Esophagus muscularis mucosa (tissue), 4 donors: ENCODE measurements around the gene CHPT1.

Experiments used
- CTCF ChIP-seq, 3 experiments: fragments of 200-600 bp in 2 of 3; fragments of 450-650 bp in 1 of 3; sonication (generic) in 2 of 3; IDR thresholded peaks; one replicate each; pipeline ENCODE4 v1.5.1; 2017 to 2019; ENCODE audit warnings: antibody characterized with exemption in 3 of 3, mild to moderate bottlenecking in 2 of 3, moderate library complexity in 1 of 3
- EP300 ChIP-seq: sonication (generic); formaldehyde crosslinking; IDR thresholded peaks from one replicate; pipeline ENCODE4 v1.6.1; 2017; ENCODE audit warnings: antibody characterized with exemption
- POLR2A ChIP-seq: fragments of 450-650 bp; IDR thresholded peaks from one replicate; pipeline ENCODE4 v1.6.1; 2017; ENCODE audit warnings: antibody characterized with exemption, moderate library complexity, mild to moderate bottlenecking, low read depth
- POLR2AphosphoS5 ChIP-seq, 2 donors: sonication (generic); formaldehyde crosslinking; IDR thresholded peaks; one replicate each; pipeline ENCODE4 v1.6.1; 2017; ENCODE audit warnings: antibody characterized with exemption in 2 of 2

- TF ChIP-seq POLR2A (no peak), CTCF (IDR thresholded peaks at IDR 0.05) (no peak), POLR2AphosphoS5 (IDR thresholded peaks at IDR 0.05) (no peak), EP300 (no peak)
Observed at GRCh38 chr12:101678081-101678480, 19.4 kb upstream of the CHPT1 start.
